OCI-LY1 (cell line): Measurements from ENCODE around the gene RALY.

Experiments used
- EZH2 ChIP-seq: fragments of 200-600 bp; sonication (generic), shearing (Covaris generic); IDR thresholded peaks from 2 replicates; pipeline ENCODE4 v1.8.0; 2017; ENCODE audit warnings: borderline replicate concordance, mixed run types, mild to moderate bottlenecking, antibody characterized with exemption, low read length, moderate library complexity, mixed read lengths
- TF ChIP-seq, protein P1 (sequence below): fragments of 200-600 bp; sonication (generic), shearing (Covaris generic); IDR thresholded peaks from 2 replicates; pipeline ENCODE4 v1.5.1; 2017; ENCODE audit warnings: mild to moderate bottlenecking, antibody characterized with exemption, low read length, moderate library complexity, mixed read lengths

DNA sequence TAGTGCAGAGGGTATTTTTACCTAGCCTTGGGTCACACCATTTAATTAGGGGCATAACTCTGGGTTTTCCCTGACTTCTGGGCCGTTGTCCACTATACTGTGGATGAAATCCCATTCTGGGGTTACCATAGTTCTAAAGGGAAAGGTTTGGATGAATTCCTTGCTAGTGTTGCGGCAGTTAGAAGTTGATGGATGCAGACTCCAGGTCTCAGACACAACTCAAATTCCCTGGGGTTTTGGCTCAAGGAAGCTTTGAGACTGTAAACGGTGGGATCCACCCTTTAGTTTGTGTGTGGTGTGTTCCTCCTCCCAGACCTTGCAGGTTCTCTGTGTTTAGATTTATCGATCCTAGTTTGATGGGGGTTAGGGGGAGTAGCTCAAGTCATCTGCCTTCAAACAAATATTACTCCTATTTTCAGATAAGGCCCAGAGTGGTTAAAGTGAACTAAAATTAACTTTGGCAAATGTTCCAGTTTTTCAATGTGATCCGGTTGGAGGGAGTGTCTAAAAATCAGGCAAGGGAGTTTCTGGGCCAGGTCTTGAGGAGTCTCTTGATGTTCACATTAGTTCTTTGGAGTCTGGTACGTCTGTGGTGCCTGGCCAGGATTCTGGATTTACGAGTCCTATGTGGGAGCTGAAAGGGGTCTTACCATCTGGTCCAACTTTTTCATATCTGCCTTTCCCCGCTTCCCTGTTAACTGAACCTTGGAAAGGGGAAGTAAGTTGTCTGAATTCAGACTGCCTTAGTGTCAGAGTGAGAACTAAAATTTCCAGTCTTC, 1.5 kb downstream of the RALY start:
- TF ChIP-seq, protein P1, sequence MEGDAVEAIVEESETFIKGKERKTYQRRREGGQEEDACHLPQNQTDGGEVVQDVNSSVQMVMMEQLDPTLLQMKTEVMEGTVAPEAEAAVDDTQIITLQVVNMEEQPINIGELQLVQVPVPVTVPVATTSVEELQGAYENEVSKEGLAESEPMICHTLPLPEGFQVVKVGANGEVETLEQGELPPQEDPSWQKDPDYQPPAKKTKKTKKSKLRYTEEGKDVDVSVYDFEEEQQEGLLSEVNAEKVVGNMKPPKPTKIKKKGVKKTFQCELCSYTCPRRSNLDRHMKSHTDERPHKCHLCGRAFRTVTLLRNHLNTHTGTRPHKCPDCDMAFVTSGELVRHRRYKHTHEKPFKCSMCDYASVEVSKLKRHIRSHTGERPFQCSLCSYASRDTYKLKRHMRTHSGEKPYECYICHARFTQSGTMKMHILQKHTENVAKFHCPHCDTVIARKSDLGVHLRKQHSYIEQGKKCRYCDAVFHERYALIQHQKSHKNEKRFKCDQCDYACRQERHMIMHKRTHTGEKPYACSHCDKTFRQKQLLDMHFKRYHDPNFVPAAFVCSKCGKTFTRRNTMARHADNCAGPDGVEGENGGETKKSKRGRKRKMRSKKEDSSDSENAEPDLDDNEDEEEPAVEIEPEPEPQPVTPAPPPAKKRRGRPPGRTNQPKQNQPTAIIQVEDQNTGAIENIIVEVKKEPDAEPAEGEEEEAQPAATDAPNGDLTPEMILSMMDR = no peak
- no peak for TF ChIP-seq EZH2
